Myocyte (in vitro differentiated cells): ENCODE measurements around the gene CDH8. TPM values are rescaled to one million over a fixed set of nuclear protein-coding genes. Genes with fewer than 3 reads are reported as not detected.
"Not testable (repeated sequence)": the region's sequence is repeated elsewhere in the genome, so short reads cannot be mapped to it uniquely, and the experiment has no call there.

Source experiments
- DNase-seq: peaks from one replicate; pipeline ENCODE4 v3.0.0-alpha.2; 2012; ENCODE audit warnings: low read depth
- total RNA-seq: library from RNA; depleted of rRNA; stranded (reverse); fragments of >200 nt; gene quantifications from 2 replicates; pipeline ENCODE4 v1.2.3, GENCODE V29; 2014

The CDH8 gene
- total RNA-seq, 1 donor from 2014 or later, result 38.7 TPM

DNA sequence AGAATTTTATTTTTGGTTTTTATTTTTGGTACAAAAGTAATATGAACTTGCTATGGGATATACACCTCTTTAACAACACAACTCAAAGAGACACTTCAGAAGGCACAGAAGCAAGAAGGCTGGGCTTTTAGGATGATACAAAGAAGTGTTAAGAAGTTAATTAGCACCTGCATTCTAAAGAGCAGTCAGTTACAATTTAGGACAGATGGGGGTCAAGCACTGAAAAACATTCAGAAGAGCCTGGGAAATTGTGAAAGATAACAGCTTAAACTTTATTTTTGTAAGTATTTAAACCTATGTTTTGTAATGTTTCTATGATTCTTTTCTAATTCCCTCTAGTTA is 163.5 kb downstream of the CDH8 start:
- no peak for DNase-seq

DNA sequence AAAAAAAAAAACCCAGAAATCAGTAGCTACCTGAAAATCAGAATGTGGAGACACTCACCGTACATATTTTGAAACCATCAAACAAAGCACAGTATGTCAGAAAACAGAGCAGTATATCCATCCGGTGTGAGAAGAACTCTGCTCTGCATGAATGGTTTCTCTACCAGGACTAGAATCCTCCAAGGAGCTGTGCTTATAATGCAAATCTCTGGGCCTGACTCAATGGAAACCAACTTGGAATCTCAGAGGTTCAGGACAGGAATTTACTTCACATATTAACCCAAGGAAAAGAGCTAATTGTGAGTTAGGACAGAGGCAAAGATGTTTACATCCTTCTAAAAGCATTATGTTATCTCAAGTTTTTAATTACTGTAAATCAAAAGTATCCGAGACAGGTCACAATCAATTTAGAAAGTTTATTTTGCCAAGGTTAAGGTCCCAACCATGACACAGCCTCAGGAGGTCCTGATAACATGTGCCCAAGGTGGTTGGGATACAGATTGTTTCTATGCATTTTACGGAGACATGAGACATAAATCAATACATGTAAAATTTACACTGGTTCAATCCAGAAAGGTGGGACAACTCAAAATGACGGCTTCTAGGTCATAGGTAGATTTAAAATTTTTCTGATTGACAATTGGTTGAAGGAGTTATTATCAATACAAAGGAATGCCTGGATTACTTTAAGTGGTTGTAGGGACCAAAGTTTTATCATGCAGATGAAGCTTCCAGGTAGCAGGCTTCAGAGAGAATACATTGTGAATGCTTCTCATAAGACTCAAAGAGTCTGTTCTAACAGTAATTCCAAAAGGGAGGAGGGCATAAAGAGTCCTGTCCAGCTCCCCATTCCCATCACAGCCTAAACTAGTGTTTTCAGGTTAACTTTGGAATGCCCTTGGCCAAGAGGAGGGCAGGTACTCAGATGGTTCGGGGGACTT is 164.1 kb downstream of the CDH8 start:
- no peak for DNase-seq

DNA sequence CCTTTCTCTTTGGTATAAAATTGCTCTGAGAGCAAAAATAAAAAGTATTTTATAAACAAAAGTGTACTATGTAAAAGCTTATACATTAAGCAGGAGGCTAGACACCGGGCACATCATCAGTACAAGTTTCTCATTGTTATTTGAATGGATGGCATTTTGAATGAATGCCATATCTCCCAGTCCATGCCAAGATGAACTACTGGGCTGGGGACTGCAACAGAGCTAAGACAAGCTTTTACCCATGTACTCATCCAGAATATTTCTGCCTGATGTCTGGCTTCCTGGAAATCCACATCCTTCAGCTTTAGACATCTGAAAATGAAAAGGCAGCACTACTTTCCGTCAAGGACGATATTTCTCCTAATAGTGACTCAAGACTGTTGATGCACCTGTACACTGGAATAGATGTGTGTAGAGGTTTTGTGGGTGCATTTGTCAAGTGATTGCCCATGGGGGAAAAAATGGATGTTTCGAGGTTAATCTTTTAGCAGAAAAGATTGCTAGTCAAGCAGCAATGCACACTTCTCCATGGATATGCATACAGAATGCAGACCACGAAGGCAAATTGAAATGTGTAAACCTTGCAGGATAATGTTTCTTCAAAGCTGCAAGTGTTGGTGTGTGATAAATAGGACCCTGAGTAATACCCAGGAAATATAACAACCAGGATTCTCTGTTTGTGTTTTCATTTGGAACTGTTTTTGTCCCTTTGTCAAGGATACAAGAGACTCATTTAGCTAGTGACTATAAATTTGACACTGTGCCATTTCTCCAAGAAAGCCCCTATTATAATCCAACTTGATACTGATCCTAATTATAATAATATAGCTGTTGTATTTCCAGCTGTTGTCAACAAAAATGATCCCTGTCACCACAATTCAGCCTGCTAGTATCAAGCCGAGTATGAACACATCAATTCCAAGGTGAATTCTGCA is 173.8 kb downstream of the CDH8 start:
- no peak for DNase-seq

DNA sequence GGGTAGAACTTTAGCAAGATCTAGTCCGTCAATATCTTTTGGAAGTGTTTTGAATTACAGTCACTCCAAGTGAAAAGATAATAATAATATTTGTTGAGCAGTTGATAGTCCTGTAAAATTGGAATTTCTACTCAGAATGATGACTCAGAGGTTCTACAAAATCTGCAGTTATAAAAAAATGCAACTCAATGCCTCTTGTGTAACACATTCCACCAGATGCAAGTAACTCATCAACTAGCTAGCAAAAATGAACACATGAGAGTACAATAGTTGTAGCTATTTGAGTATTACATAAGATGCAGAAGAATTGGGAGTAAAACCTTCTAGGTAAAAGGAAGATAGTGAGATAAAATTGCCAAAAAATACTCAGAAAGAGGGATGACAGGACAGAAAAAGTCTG is 177.2 kb downstream of the CDH8 start:
- peak; percentile 33 for DNase-seq

DNA sequence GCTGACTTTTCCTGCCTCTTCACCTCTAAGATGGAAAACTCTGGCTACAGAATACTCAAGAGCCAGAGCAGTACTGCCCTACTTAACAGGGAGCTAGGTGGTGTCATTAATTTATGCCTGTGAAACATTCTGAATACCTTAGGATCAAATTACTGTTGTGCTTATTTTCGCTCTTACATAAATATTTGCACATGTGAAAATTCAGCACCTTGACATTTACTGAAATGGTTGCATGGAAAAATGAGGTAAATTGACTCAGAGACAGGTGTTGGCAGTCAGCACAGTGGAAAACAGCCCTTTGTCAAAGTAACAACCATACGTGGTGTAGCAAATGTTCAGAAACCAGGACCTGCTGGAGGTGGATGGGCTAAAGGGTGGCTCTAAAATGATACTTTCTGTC is 193.6 kb downstream of the CDH8 start:
- DNase-seq, result no peak

DNA sequence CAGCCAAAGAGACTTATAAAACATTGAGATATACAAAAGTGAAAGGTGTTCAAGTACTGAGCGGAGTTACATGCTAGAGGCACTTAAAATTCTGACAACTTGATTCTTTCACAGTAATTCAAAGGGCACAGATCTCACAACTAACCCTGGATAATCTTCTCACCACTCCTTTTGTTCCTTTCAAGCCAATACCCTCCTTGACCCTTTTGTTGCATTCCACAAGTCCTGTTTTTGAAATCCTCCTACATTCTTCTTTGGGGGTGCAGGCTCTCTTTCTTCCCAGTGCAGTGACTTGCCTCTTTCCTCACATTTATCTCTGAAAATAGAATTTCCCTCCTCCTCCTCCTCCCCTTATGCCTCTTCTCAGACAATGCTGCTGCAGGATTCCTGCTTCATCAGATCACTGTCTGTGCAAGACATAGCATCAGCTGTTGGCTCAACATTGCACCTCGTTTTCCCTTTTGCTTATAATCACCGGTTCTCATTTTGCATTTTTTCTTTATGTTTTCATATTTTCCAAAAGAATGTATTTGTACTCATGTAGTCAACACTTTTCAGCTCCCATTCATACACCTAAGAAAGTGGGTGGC is 199.3 kb downstream of the CDH8 start:
- peak; percentile 13 for DNase-seq

DNA sequence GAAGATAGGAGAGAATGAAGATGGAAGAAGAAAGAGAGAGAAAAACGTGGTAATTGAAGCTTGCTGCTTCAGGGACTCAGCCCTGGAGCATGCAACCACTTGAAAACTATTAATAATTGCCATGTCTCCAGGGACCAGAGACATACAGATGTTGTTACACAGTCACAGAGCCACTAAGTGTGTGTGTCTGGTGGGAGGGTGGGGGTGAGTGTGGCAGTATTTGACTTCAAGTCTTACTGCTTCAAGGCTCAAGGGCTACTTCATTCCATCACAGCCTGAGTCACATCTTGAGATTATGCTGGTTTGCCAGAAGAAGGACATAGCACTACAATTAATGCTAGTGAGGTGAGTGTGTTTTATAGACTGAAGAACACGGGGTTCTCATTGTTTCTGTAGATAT is 202.2 kb downstream of the CDH8 start:
- DNase-seq, result no peak

DNA sequence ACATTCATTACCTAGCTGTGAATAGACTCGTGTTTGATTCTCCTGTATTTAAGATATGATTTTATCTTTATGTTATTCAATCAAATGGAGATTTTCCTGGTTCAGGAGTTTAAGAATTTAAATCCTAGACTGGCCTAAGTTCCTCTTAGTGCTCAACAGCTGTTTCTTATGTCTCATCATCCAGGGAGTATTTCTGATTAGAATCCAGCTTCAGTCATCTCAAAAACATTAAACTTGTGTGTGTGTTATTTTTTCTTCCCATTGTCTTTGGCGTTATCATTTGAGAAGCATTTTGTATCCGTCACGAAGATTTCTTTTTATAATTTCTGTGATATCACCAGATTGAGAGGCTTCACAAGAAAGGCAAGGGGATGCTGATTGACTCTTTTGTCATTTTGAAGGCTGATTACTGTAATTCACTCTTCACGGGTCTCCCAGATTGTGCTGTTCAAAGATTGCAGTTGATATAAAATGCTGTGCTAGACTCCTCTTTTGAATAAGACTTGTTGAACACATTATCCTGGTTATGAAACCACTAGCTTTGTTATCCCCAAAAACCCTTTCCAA is 204.8 kb downstream of the CDH8 start:
- DNase-seq, result peak; percentile 64

DNA sequence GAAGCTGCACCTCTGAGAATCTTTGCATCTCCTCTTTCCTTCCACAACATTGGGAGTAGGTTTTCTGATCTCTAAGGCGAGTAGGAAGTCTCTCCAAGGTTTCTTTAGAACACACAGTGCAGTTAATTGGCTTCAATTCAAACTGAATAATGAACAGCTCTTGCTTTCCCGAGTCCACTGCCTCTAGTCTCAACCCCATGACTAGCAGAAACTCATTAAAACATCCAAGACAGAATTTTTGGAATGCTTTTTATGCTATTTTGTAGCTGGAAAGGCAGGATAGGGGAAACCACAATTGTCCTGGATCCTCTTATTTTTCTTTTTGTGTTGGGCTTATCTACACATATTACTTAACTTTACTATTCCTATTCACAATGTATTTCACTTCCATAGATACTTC is 206.6 kb downstream of the CDH8 start:
- DNase-seq, result peak; percentile 50

DNA sequence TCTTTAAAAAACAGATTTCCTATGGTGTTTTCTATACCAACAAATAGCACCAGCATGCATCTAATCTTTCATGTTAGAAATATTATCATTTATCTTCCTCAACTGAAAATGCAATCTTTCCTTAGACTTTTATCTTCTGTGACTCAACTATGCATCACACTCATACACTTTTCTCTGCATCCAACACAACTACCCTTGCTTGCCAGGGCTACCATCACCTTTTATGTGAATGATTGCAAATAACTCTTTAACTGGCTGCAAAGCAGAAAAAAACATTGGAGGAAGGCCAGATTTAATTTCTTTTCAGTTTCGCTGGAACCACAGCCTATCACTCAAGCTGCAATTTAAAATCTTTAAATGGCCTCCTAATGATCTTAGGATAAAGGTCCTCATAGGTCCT is 212.9 kb downstream of the CDH8 start:
- no peak for DNase-seq

DNA sequence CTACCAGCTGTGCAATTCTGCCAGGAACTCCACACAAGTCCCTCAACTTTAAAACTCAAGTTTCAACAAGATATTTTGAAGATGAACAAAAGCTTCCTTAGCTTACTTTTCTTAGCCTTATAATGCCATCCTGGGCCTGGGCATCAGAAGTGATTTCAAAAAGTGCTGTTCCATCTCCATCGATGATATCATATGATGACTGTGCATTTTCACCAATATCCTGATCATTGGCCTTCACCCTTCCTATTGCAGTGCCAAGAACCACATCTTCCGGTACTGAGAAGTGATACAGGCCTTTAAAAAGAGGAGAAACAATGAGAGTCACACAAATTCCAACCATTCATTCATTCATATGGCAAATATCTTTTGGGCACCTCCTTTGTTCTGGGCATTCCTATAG is 215.4 kb downstream of the CDH8 start:
- no peak for DNase-seq

DNA sequence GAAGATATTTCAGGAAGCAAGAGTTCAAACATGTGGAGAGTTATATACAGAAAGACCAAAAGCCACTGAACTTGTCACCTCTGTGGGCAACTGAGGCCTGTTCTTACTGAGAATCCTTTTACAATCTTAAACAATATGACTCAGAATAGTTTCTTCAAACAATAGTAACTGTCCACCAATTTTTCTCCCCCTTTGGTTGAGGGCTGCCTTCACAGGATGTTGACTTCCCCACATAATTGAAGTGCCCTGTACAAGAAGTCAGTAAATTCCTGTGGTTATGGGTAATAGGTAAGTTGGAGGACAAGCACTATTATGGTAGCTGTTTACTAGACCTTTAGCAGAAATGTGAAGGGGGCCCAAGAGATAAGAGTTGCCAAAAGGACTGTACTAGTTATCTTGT is 215.8 kb downstream of the CDH8 start:
- no peak for DNase-seq

DNA sequence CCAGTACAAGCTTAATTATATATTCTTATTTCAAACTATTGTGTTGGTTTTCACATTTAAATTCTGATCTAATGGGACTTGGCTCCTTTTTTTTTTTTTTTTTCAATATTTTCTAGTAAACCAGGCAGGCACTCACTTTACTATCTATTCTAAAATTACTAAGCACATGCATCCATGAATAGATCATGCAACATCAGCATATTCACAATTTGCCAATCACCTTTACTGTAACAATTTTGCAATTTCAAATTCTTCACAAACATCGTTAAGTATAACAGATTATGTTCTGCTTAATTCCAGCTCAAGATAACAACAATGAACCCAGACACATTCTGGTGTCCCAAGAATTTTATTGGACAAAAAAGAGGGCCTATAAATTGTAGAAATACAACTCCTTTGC is 217.4 kb downstream of the CDH8 start:
- no peak for DNase-seq

DNA sequence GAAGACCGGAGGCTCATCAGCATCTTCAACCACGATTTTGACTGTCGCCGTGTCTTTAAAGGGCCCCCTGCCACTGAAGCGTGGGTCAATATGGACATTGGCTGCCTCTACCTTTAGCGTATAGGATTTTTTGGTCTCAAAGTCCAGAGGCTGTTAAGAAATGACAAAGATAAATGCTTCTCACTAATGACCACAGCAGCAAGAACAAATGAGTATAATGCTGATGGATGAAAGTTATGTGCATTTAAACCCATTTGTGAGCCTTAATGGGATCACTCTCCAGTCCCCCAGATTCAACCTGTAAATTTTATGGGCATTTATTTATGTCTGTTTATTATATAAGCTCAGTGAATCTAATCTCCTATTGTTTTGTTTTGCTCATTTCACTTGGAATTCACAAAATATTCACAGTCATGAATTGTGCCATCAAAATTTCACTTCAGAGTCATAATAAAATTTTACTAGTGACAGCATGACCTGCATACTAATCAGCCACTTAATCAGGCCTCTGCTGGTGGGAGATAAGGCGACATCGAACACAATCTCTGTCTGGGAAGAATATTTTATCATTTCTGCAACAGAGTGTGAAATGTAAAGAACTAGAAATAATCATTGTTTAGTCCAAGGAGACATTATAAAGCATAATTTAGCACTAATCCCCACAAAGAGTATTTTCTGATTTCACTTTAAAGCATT is 218.5 kb downstream of the CDH8 start:
- no peak for DNase-seq

DNA sequence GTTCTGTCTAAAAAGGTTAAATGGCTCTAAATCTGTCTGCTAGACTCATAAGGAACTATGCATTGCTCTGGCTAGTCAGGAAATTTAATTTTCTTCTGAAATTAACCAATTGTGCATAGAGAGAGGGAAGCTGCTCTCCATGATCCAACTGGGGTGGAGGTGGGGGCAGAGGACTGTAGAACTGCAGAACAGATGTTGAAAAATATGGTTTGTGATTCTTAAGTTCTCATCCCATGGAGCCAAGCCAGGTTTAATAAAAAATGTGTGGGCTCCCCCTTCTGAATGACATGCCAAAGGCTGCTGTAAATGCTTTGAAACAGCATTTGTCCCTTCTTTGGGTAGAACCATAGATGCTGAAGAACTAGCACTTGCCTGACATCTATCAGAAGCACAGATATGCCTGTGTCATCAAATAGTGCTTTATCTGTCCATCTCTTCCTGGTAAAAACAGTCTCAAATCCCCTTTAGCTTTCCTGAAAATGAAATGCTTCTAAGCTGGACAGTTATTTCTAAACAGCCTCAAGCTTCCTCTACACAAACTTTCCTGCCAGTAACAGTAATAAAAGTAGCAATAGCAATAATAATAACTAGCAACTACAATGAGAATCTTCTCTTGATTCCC is 221.4 kb downstream of the CDH8 start:
- peak; percentile 47 for DNase-seq

DNA sequence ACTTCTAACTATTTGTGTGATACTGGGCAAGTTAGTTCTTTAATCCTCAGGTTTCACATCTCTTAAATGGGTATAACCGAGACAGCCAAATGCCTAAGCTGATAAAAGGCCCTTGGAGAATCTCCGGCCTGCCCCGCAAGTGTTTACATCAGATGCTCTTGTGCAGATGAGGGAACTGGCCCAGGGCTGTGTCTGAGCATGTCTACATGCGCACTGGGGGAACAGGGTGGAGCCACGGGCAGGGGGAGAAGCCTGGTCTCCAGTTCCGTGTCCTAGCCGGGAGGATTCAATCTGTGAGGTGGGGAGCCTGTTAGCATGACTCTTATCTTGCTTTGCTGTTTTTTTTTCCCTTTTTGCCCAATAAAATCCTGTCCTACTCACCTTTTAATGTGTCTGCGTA is 222.9 kb downstream of the CDH8 start:
- no peak for DNase-seq

DNA sequence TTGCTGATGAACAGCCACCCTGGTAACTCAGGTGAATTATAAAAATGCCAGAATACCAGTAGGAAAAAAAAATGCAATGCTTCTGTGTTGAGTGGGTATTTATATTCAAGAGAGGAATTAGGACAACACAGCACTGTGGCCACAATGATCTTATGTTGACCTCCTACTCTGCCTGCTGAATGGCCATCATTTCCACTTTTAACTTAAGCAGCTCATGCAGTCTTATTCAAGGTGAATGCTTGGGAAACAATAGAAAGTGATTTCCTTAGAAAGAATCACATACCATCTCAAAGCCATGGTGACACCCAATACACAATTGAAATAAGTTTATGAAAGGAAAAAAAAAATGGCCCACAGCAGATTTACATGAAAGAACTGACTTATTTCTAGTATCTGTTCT is 224.0 kb downstream of the CDH8 start:
- no peak for DNase-seq

DNA sequence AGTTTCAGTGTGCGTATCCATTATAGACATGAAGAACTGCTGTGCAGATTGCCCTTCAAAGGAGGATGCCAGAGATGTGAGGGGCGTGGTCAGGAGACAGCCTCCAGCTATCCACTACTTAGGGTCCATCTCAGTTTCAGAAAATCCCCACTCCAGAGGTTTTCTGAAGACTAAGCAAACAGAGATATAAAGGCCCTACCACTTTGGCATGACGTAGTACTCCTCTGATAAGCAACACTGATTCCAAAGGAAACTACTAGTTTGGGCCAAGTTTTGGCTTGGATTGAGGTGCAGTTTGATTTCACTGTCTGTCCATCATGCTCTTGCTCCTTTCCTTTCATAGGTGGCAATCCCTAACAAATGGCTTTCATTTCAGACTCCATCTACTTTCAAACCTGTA is 228.7 kb downstream of the CDH8 start:
- DNase-seq, result no peak

DNA sequence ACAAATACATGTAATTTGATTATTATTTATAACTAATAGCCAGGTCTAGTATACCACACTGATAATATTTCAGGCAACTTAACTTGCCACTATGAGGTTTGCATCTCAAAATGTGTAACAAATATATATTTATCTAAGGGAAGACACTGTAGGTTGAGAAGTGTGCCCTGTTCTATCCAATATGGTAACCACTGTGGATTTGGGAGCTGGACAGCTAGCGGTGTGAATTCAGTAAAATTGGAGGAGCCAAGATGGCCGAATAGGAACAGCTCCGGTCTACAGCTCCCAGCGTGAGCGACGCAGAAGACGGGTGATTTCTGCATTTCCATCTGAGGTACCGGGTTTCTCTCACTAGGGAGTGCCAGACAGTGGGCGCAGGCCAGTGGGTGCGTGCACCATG is 235.0 kb downstream of the CDH8 start:
- DNase-seq, result not testable (repeated sequence)

DNA sequence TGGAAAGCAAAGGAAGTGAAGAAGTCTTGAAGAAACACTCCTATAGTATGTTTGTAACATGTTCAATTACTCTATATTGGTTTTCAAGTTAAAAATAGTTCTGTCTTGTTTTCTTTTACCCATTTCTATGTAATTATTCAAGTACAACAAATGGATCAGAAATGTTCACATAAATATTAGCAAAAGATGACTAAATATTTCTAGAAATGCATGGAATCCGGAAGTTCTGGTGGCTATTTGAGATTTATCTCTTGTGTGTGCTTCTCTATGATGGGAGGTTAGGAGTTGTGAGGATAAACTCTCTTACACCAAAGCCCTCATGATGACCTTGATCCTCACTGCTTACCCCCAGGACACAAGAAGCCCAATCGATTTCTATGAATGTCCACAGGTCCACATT is 237.5 kb downstream of the CDH8 start:
- DNase-seq, result no peak
